Spinal cord (tissue), 10 donors: ENCODE data around the gene DYNC1LI1. TPM values are rescaled to one million over a fixed set of nuclear protein-coding genes. Genes with fewer than 3 reads are reported as not detected.
"Not testable (repeated sequence)": the region's sequence is repeated elsewhere in the genome, so short reads cannot be mapped to it uniquely, and the experiment has no call there.

ENCODE experiments used
- DNase-seq, 6 donors: peaks; one replicate each; pipeline versions ENCODE4 v3.0.0 to v3.0.0-alpha.2; 2013 to 2015; ENCODE audit warnings: low spot score in 6 of 6, low read depth in 4 of 6
- H3K27ac ChIP-seq: one replicate; pipeline ENCODE4 v1.5.1; 2013; ENCODE audit warnings: low read depth, low read length, control low read depth
- H3K27me3 ChIP-seq: one replicate; pipeline ENCODE4 v1.6.1; 2013; ENCODE audit warnings: low read length; ENCODE audit not compliant: control insufficient read depth, insufficient read depth
- H3K36me3 ChIP-seq: one replicate; pipeline ENCODE4 v1.6.1; 2013; ENCODE audit warnings: low read length; ENCODE audit not compliant: control insufficient read depth, insufficient read depth
- H3K4me1 ChIP-seq: one replicate; pipeline ENCODE4 v1.6.1; 2013; ENCODE audit warnings: low read length; ENCODE audit not compliant: control insufficient read depth, insufficient read depth
- H3K4me3 ChIP-seq: one replicate; pipeline ENCODE4 v1.5.1; 2013; ENCODE audit warnings: low read depth, low read length, control low read depth
- H3K9me3 ChIP-seq: one replicate; pipeline ENCODE4 v1.6.1; 2013; ENCODE audit warnings: low read length; ENCODE audit not compliant: control insufficient read depth, insufficient read depth
- WGBS: methylation state at CpG from one replicate; pipeline ENCODE4 v1.1.5; 2013; ENCODE audit warnings: missing lambda C conversion rate; ENCODE audit not compliant: insufficient coverage; 5-methylcytosine and 5-hydroxymethylcytosine counted together
- polyA plus RNA-seq, 2 donors: library from polyadenylated mRNA; unstranded; fragments of 120-200 nt; gene quantifications; one replicate each; pipeline ENCODE4 v1.2.1, GENCODE V29; 2013; ENCODE audit not compliant: insufficient read length in 2 of 2
- total RNA-seq, 2 donors: library from RNA; depleted of rRNA in 1 of 2; stranded (reverse); fragments of 120-200 nt in 1 of 2; fragments of >200 nt in 1 of 2; gene quantifications; one replicate each; pipeline versions ENCODE4 v1.2.3 to v1.2.4, GENCODE V29; 2013 to 2014
- donor health status: healthy.

Gene DYNC1LI1
- total and polyA plus RNA-seq, 4 donors: 40.7 to 78.1 (median 62.0) TPM

DNA sequence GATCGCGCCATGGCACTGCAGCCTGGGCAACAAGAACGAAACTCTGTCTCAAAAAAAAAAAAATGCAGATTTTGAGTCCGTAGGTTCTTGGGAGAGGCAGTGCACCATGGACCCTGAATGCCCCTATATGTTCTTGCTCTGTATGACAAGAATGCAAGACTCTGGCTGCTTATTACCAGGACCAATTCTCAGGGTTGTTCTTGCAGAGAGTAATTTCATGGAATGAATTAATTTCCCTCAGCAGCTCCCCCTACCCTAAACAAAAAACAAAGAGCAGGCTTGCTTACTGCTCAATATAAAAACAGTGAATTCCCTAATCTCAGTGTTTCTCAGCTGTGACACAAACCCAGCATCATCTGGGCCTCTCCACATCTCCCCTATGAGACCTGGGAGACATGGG lies 20.5 kb upstream of the DYNC1LI1 start:
- H3K27me3 ChIP-seq: no peaks in the 10 kb centered on the region
- DNase-seq: no peak
- no peak overlapping the region for H3K4me3 ChIP-seq
- H3K27ac ChIP-seq: no peak overlapping the region
- no peaks in the 10 kb centered on the region for H3K4me1 ChIP-seq
- 93% methylated on average over 3 of the region's 4 CpGs for WGBS
- no peaks in the 10 kb centered on the region for H3K9me3 ChIP-seq
- no peaks in the 10 kb centered on the region for H3K36me3 ChIP-seq

DNA sequence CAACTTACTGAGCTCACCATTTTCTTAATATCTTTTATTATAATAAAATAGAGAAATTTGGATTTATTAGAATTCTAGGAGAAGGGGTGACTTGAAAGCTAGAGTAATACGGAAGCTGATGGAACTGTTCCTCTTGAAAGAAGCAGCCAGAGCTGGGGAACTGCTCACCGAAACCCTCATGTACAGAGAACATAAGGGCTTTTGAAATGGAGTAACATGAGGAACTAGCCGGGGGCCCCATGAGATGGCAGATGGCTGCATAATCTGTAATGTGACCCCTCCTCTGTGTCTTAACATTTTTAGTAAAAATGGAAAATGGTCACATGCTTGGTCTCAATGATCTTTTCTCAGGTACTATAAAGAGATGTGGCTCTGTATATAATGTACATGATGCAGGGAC lies 15.7 kb upstream of the DYNC1LI1 start:
- WGBS: 78% methylated on average over 2 of the region's 3 CpGs
- Histone ChIP-seq H3K4me1 (no peaks in the 10 kb centered on the region), H3K27ac (no peak overlapping the region), H3K9me3 (no peaks in the 10 kb centered on the region), H3K4me3 (no peak overlapping the region), H3K27me3 (no peaks in the 10 kb centered on the region), H3K36me3 (no peaks in the 10 kb centered on the region)
- no peak for DNase-seq

DNA sequence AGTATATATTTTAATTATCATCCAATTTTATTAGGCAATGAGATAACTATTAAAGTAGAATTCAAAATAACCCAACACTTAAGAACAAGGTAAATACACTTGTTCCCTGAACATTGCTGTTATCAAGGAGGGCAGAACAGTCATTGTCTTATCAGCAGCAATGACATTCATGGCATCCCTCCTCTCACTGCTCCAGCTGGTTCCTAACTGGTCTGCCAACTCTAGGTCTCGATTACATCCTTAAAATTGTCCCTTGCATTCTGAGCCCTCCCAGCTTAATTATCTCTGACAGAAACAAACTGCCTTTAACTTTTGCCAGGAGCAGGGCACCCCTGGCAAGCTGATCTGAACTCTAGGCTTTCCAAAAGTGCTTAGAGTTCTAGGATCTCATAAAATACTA lies 14.0 kb upstream of the DYNC1LI1 start:
- Histone ChIP-seq H3K9me3 (no peaks in the 10 kb centered on the region), H3K36me3 (no peaks in the 10 kb centered on the region), H3K4me1 (no peaks in the 10 kb centered on the region), H3K27ac (no peak overlapping the region), H3K27me3 (no peaks in the 10 kb centered on the region), H3K4me3 (no peak overlapping the region)
- no peak for DNase-seq
- WGBS: 67% methylated on average over 1 of the region's 1 CpG

DNA sequence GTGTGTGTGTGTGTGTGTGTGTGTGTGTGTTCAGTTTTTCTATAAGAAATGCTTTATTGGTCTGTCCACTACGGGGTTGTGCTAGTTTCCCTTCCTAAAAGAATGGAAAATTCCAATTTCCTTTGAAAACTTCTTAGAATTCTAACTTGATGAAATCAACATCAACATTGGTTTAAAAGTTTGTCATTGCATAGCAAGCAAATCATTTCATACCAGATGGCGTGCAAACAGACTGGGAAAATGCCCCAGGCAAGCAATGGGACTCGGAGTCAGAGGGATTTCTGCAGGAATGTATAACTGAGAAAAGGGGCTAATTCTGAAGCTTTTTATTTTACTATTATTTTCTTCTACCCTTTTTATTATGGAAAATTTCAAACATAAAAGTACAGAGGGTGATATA lies 13.1 kb upstream of the DYNC1LI1 start:
- peak in 1 of 6 donors; percentile 60 for DNase-seq
- Histone ChIP-seq H3K36me3 (no peaks in the 10 kb centered on the region), H3K4me3 (no peak overlapping the region), H3K9me3 (no peaks in the 10 kb centered on the region), H3K4me1 (no peaks in the 10 kb centered on the region), H3K27me3 (no peaks in the 10 kb centered on the region), H3K27ac (no peak overlapping the region)
- WGBS: no CpG with 5 or more reads among the region's 3 CpGs

DNA sequence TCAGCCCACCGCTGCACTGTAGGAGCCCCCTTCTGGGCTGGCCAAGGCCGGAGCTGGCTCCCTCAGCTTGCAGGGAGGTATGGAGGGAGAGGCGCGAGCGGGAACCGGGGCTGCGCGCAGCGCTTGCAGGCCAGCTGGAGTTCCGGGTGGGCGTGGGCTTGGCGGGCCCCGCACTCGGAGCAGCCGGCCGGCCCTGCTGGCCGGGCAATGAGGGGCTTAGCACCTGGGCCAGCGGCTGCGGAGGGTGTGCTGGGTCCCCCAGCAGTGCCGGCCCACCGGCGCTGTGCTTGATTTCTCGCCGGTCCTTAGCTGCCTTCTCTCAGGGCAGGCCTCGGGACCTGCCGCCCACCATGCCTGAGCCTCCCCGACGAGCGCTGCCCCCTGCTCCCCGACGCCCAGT lies 8.0 kb upstream of the DYNC1LI1 start:
- H3K27ac ChIP-seq, H3K4me3 ChIP-seq, DNase-seq, H3K36me3 ChIP-seq, H3K27me3 ChIP-seq, H3K4me1 ChIP-seq, H3K9me3 ChIP-seq: not testable (repeated sequence)
- WGBS: 98% methylated on average over 31 of the region's 31 CpGs

DNA sequence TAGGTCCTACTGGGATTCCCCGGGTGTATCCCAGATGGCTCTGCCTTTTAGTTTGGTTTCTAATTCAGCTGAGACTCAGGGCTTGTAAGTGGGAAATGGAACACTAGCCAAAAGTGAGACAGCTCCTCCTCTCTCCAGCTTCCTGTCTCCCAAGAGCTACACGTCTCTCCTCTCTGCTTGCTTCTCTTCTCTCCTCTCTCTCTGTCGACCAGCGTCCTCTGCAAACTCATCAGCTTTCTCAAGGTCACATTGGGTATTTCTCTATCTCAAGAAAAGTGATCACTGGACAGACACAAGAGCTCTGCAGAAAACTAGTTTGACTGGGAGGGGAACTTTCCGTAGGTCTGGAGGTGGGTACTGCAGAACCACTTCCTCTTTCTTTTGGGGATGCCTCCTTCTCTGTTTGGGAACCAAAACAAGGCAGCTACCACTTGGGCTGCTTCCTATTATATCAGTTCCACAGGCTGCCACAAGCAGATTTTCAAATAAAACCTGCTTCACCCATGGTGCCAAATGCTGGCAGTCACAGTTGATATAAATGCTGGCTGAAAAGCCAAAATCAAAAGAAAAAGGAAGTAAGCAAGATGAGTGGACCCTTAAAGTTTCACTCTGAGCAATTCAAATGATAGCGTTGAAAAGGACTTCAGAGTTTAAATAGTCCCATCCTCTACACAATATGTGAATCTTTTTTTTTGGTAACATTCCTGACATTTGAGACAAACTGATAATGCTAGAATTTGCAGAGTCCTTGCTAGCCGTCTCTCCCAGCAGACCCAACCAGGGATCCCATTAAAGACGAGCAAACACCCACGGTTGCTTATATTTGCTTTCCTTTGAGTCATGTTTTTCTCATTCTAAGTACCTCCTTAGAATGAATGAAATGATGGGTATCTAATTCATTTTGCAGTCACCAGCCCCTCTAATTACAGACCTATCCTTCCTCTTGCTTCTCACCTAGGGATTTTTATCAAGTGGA lies 7.2 kb upstream of the DYNC1LI1 start:
- peak overlapping the region; percentile 43 for H3K27ac ChIP-seq
- no peaks in the 10 kb centered on the region for H3K36me3 ChIP-seq
- no peak overlapping the region for H3K4me3 ChIP-seq
- no peaks in the 10 kb centered on the region for H3K4me1 ChIP-seq
- no peaks in the 10 kb centered on the region for H3K9me3 ChIP-seq
- no peaks in the 10 kb centered on the region for H3K27me3 ChIP-seq
- DNase-seq: peak in 1 of 6 donors; percentile 58
- WGBS: 54% methylated on average over 2 of the region's 9 CpGs

DNA sequence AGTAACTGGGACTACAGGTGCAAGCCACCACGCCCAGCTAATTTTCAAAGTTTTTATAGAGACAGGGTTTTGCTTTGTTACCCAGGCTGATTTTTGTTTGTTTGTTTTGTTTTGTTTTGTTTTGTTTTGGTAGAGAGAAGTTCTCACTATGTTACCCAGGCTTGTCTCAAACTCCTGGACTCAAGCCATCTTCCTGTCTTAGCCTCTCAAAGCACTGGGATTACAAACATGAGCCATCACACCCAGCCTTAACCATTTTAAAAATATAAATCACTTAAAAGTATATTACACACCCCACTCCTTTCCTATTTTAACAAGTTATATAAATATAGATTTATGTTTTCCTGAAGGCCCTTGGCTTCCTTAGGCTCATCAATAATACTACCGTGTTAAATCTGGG lies 6.5 kb upstream of the DYNC1LI1 start:
- no CpG with 5 or more reads among the region's 2 CpGs for WGBS
- no peak for DNase-seq
- no peaks in the 10 kb centered on the region for H3K27me3 ChIP-seq
- peak overlapping the region; percentile 43 for H3K27ac ChIP-seq
- H3K4me1 ChIP-seq: peaks cover under 1% of the 10 kb centered on the region
- H3K36me3 ChIP-seq: no peaks in the 10 kb centered on the region
- H3K9me3 ChIP-seq: no peaks in the 10 kb centered on the region
- no peak overlapping the region for H3K4me3 ChIP-seq

DNA sequence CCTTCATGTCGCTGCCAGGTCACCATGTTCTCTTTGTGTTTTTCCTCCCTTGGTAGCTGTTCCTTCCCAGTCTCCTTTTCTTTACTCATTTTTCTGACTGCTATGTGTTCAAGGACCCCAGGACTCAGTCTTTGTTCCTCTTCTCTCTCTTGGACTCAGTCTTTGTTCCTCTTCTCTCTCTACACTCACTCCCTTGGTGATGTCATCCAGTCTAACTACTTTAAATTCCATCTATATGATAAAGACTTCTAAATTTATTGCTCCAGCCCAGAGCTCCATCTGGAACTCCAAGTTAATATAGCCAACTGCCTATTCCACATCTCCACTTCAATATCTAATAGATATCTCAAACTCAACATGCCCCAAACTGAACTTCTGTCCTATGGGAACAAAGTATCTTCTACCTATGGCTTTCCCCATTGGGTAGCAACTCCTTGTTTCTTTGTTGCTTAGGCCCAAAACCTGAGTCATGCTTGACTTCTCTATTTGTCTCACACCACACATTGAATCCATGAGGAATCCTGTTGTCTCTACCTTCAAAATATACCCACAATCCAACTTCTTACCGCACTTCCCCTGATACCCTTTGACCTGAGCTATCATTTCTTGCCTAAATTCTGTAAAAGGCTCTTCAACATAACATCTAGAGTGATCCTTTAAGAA lies 4.9 kb upstream of the DYNC1LI1 start:
- H3K27me3 ChIP-seq: no peaks in the 10 kb centered on the region
- no peaks in the 10 kb centered on the region for H3K9me3 ChIP-seq
- 86% methylated on average over 2 of the region's 2 CpGs for WGBS
- no peak overlapping the region for H3K4me3 ChIP-seq
- H3K36me3 ChIP-seq: no peaks in the 10 kb centered on the region
- H3K4me1 ChIP-seq: peaks cover 3% of the 10 kb centered on the region
- H3K27ac ChIP-seq: no peak overlapping the region
- no peak for DNase-seq

DNA sequence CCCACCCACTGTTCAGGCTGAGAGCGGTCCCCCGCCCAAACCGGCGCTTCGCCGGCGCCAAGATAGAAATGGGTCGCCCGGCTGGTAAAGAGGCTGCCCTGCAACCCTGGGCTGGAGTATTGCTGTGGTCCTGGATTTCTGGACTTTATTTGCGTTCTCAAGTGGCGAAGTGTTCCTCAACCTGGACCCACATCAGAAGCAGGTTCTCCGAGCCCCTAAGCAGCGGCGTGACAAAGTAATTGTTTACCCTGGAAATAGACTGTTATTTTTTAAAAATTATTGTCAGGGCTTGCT lies 481 bp upstream of the DYNC1LI1 start:
- 0% methylated on average over 11 of the region's 14 CpGs for WGBS
- H3K36me3 ChIP-seq: peaks cover 3% of the 10 kb centered on the region
- DNase-seq: peak in 1 of 6 donors; percentile 21
- H3K4me3 ChIP-seq: peak overlapping the region; percentile 93
- H3K27me3 ChIP-seq: no peaks in the 10 kb centered on the region
- no peaks in the 10 kb centered on the region for H3K9me3 ChIP-seq
- peaks cover 3% of the 10 kb centered on the region for H3K4me1 ChIP-seq
- H3K27ac ChIP-seq: peak overlapping the region; percentile 96
